NCI-H446 treated with DMSO at 0.1 percent for 48 hours (cell line): ENCODE measurements around the gene PLCG2.

Source experiments
- DNase-seq: peaks from one replicate; lab custom pipeline; 2025; lab: John Stamatoyannopoulos, UW

PLCG2 gene

DNA sequence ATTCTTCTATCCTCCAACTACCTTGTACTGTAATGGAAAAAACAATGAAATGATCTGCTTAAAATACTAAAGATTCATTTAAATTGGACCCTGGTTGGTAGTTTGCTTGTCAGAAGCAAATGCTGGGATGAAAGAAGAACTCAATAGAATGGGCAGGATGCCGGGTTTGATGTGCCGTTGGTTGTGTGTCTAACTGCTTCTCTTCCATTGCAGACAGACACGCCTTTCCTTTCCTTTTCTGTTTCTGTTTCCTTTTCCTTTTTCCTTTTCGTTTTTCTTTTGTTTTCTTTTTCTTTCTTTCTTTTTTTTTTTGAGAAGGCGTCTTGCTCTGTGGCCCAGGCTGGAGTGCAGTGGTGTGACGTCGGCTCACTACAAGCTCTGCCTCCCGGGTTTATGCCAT is 64.6 kb downstream of the PLCG2 start:
- no peak for DNase-seq

DNA sequence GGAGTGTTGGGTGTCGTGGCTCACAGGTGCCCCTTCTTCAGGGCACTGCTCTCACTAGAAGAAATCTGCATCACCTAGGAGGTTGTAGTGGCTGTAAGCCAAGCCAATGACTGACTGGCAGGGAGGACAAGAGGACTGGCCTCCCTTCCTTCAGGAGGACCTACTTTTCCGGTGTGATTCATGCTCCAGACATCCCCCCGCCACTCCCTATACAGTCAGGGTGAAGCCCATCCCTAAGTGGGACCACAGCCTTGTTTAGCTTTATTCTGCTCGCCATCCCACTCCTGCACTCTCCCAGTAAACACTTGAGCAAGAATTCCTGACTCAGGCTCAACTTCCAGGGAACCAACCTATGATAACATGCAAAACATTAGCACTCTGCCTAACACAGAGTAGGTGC is 67.0 kb downstream of the PLCG2 start:
- DNase-seq: no peak

- no peak for DNase-seq
These were observed 69.3 kb downstream of the PLCG2 start for GRCh38 chr16:81848306-81848853.

- no peak for DNase-seq
These were observed 71.3 kb downstream of the PLCG2 start for GRCh38 chr16:81850197-81850944.

DNA sequence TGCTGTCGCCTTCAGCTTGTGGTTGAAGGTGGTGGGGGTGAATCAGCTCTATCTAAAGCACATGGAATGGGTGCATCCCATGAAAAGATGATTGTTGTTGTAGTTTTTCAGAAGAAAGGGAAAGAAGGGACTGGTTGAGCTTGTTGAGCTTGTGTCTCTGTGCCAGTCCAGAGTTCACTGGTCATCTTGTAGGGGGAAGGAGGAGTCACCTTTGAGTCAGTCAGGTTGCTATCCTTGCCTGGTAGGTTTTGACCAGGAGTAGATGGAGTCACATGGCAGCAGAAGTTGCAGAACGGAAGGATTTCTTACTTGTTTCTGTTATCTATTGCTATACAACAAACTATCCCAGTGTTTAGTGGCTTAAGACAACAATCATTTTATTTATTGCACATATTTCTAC is 73.3 kb downstream of the PLCG2 start:
- no peak for DNase-seq

DNA sequence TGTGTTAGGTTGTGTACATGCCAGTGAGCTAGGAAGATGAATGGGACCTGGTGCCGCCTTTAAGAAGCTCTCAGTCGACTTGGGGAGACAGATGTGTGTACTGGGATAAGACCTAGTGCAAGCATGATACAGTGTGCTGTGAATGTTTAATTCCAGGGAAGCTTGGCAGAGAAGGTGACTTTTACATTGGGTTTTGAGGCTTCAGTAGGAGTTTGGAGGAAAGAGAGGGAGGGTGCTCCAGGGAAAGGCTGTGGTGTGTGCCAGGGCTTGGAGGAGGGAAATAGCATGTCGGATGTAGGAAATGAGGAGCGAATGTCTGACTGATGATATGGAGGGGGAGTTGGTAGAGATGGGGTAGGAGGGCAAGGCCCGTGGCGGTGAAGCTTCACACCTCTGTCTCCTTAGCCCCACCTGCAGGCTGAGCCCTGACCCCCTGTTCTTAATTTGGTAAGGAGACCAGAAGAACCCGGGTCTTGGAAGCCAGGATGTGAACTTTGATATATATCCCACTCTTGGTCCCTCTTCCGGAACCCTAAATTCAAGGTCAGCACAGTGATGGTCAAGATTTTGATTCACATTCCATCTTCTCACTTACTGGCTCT is 76.6 kb downstream of the PLCG2 start:
- DNase-seq: no peak

DNA sequence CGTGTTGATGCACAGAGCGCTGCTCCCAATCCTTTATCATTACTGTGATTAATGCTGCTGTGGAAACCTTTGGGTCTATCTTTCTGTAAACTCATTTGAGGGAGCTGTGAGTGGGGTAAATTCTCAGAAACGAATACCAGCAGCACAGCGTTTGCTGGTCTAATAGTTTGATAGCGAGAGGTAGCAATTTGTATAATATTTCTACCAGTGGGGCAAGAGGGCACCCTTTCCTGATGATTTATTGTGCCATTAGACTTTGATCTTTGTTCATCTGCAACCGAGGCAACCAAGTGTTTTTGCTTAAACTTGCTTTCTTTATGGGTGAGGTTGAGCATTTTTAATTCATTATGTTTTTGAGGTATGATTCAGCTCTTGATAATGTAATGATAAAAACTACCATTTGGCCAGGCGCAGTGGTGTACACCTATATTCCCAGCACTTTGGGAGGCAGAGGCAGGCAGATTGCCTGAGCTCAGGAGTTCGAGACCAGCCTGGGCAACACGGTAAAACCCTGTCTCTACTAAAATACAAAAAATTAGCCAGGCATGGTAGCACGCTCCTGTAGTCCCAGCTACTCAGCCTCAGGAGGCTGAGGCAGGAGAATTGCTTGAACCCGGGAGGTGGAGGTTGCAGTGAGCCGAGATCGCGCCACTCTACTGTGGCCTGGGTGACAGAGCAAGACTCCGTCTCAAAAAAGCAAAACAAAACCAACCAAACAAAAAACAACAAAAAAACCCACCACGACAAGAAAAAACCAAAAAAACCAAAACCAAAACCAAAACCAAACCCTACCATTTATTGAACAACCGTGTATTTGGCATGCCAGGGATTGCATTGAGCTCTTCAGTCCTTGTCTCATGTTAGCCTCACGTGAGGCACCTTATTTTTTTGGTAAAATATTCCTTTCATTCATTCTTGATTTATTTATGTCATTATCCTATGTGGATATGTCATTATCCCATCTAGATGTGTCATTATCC is 81.5 kb downstream of the PLCG2 start:
- DNase-seq: no peak

- DNase-seq: no peak
These were observed 82.4 kb downstream of the PLCG2 start for GRCh38 chr16:81861503-81861902.

DNA sequence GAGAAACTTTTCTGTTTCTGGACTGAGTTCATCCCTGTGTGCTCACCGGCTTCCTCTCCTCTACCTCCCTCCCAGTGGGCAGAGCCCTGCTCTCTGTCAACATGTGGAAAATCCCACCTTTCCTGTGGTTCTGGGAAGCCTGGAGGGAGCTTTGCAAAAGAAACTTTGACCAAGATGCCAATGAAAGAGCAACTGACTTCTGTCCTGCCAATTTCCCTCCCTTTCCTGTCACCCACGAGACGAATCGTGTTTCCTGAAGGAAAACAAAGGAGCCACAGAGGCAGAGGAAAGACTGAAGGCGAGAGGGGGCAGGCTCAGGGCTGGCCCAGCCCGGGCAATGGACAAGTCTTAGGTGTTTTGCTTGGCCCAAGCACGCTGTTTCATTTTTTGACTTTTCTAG is 82.8 kb downstream of the PLCG2 start:
- no peak for DNase-seq

- DNase-seq: no peak
These were observed 84.7 kb downstream of the PLCG2 start for GRCh38 chr16:81863630-81864352.

DNA sequence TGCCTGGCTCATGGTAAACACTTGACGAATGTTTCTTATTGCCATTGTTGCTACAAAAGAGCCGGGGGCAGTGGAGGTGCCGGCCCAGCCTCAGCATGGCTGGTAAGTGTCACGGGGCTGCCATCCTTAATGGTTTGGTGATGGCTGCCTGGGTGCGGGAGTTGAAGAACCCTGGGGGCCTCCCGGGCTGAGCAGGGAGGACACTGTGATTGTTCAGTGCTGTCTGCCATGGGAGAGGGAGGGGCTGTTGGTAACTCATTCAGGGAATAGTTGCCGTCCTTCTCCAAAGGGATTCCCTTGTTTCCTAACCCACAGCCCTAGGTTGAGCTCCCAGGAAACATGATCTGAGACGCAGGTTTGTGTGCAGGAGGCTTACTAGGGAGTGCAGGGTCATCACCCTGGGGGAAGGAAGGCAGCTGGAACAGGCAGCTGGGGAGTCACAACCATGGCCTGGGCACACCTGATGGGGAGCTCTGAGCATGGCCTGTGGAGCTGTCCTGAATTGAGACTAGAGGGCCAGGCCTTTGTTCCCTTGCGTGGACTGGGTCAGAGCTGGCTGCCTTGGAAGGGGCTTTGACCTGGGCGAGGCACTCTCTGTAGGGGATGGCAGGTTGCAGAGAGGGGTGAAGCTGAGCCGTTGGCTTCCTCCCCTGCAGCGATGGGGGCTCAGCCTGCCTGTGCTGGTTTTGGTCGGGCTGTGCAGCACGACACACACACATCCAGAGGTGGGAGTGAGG is 85.7 kb downstream of the PLCG2 start:
- DNase-seq: no peak

- DNase-seq: no peak
These were observed 87.8 kb downstream of the PLCG2 start for GRCh38 chr16:81866820-81867440.

DNA sequence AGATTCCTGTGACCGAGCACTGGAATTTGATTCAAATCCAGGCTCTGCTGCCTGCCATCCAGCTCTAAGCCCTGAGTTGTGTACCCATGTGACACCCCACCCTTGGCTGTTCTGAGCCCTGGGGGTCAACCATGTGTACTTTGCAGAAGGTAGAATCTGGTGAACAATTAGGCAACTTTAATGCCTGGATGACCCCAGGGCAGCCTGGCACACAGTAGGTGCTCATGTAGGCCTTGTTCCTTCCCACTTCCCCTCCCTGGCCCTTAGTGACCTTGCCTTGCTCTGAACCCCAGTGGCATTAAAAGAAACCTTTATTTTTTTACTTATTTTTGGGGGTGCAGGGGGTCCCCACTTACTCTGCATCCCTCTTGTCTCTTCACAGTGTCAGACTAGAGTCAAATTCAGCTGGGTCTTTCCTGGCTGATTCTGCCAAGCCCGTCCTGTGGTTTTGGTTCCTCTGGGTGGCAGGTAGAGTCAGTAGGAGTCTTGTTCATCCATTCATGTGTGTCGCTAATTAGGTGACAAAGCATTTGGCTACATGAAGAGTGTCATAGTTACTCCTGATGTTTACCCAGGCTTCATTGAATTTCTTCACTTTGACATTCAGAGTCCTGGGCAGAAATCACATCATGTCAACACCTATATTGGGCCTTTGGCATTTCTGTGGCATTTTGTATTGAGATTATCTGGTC is 89.1 kb downstream of the PLCG2 start:
- DNase-seq: no peak

DNA sequence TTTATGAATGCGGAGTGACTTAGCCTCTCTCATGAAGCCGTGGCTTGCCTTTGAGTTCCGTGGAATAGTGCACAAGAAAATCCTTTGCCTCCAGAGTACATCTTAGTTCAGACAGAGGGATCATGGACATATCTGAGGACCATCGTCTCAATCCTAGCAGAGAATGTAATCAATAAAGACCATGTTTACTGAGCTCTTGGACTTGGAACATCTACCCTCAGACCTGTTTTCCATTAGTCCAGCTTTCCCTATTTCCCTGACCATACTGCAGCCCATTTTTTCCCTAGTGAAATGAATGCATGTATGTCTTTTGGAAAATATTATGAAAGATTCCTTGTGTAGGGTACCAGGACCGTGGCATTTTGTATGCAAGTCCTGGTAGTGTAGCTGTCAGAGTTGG is 90.2 kb downstream of the PLCG2 start:
- no peak for DNase-seq

- DNase-seq: no peak
These were observed 94.1 kb downstream of the PLCG2 start for GRCh38 chr16:81873206-81873605.

GRCh38 chr16:81873843-81874752 is 95.0 kb downstream of the PLCG2 start:
- DNase-seq: no peak

GRCh38 chr16:81875461-81875860 is 96.4 kb downstream of the PLCG2 start:
- DNase-seq: no peak

DNA sequence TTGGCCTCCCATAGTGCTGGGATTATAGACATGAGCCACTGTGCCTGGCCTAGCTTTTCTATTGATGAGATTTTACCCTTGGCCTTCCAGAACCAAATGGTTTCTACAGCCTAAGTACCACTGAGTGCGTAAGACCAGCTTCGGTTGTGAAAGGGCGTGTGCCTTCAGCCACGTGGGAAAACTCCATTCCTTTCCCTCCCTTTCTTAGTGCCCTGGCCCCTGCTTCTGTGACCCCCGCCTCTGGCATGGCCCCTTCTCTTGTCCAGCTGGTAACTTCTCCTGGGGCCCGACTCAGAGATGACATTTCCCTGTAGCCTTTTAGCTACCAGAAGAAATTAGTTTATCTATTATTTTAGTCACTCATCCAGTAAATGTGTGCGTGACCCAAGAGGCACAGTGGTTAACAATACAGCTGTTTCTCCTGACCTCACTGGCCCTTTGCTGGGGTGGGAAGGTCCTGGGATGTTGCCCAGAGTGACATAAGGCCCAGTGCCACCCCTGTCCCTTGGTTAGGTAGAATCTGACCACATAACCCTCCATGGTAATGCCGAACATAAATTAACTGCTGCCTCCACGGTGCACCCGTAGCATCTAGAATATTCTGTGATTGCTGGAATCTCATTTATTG is 97.3 kb downstream of the PLCG2 start:
- no peak for DNase-seq
